HG03159 (cell line): ENCODE results near the gene RERG.

ENCODE experiments used
- ATAC-seq: cut with Tn5 transposase; IDR thresholded peaks from one replicate; pipeline ENCODE4 v1.9.1; 2021; ENCODE audit warnings: mild to moderate bottlenecking, moderate library complexity; ENCODE audit not compliant: unreplicated experiment

The RERG gene

DNA sequence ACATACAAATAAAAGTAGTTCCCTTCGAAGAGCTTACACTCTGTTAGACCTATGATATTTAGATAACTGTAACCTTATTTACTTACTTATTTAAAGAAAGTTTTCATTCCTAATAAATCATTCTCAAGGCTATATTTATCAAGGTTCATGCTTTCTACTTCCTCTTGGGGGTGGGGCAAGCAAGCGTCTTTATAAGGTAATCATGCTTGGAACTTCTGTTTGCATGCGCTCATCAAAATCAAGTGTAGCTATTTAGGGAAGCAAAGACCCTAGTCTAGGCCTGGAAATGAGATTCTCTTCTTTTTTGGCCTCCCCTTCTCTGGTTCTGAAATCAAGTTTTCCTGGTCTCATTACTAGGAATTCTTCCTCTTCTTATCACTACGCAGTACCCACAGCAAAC lies 766 bp downstream of the RERG start:
- no peak for ATAC-seq

DNA sequence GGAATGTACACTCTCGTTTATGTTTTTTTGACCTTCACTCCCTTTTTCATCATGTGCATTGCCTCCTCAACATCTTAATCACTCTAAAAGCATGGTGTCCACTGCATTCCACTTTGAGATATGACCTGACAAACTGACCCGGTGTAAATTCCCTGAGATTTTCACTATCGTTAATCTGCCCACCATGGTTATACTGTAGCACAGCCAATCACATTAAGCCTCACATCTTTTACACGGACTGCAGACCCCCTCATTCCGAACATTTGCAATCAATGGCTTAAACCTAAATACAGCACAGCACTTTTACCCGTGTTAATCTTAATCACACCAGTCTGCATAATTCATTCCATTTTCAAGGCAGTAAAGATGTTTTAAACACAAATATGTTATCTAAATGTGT lies 2.4 kb downstream of the RERG start:
- no peak for ATAC-seq

DNA sequence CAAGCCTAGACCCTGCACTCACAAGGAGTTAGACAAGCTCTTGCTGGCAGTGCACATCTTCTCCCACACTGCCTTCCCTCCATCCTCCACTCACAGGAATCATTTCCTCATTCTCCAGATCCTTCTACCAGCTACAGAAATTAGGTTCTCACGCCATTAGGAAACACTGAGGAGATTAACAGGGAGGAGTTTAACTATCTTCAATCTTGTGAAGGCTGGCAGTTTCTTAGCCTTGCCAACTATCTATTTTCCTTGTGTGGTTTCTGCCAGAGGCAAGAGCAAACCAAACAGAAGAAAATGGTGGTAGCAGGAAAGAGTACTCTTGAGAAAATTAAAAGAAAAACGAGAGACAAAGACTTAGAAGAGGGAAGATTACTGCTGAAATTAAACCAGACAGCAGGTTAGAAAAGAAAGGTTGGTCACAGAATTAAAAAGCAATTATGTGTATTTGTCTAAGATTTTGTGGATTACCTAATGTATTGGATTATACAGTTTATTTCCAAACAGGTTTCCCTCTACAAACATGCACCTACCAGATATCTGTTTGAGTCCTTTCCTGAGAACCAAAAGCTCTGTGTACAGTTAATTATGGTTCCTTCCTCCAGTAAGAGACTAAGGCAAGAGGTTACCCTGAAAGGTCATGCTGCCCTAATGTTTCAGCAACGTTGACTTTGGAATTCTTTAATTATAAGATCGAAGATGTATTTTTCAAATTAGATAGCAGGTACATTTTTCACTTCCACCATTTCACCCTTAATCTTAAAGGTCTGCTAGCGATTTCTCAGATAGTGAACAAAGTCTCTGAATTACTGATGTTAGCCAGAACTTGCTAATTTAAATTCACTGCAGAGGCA lies 5.0 kb downstream of the RERG start:
- ATAC-seq, result no peak

DNA sequence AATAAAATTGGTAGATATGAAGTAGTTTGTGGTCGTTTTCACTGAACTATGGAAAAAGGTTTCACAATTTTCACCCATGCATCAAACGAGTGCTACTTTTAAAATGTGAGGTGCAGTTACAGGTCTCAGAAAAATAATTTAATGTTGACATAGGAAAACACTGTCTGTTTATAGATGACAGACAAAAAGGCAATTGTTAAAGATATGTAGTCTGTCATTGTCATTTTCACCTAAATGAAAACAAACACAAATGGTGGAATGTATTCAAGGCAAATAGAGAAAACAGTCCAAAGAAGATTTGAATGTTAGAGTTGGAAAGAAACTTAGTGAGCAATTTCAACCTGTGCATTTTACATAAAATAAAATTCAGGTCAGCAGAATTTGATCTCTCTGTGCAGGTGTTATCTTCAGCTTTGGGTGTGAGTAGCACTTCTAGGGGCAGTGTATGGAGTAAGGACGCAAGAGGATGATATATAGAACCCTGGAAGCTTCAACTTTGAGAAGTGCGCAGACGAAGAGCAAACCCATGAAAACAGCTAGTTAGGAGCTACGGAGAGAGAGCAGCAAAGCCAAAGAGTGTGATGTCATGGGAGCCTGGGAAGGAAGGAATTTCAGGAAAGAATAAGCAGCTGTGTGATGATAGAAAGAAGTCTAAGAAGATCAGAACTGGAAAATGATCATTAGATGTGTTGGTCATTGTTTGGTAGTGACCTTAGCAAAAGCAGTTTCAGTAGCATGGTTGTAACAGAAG lies 6.2 kb downstream of the RERG start:
- no peak for ATAC-seq

DNA sequence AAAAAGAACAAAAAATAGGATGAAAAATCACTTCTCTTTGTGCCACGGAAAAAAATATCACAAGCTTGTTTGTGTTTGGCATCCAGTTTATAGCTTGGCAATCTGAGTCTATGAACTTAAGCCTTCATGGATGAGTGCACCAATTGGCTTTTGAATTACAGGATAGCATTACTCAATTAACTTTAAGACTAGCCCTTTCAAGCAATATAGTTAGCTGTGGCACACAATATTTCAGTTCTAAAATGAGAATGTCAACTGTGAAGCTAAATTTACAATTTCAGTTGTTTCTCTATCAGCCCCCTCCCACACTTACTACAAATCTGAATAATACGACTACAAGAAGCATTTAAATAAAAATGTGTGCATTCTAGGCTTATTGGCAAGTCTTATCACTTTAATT lies 8.3 kb downstream of the RERG start:
- ATAC-seq, result no peak

DNA sequence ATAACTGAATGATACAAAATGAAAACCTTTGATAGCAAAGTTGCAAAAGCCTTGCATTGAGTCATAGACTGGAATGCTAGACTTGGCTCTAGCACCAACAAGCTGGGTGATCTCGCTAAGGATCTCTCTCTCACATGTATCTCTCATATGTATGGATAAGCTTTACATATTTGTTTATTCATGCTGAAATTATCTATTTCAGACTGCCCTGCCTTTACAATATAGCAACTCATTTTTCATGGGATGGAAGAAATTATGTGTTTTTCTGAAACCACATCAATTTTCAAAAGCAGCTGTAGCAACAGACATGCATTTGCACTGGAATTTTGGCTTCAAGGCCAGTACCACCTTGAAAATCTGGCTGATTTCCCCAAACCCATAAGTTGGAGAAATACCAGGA lies 11.4 kb downstream of the RERG start:
- no peak for ATAC-seq

DNA sequence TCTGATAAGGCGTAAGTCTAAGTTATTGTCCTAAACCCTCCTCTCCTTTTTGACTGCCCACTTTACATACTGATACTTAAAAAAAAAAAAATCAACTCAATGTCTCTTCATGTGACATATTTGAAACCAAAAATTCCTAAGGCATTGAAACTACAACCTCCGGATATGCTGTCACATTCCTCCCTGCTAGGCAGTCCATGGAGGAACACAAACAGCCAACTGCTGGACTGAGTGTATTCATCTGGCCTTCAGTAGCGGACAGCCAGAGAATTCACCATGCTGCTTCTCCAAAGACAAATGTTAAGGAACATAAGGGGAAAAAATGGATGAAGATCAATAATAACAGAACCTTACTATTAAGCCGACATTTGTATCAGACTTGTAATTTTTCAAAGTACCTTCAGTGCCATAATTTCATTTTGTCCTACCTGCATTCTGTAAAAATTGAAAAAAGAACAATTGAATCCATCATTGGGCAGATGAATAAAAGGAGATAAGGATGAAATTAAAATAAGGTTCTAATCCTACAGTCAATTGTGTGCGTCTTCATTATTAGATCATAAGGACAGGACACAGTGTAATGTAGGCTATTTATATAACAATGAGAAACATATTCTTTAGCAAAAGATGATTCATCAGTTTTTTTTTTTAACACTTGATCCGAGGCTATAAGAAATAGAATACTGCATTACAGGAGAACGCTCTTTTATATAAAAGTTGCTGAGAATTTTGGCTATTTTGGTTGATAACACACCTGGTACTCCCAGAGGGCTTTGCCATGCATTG lies 12.2 kb downstream of the RERG start:
- no peak for ATAC-seq

DNA sequence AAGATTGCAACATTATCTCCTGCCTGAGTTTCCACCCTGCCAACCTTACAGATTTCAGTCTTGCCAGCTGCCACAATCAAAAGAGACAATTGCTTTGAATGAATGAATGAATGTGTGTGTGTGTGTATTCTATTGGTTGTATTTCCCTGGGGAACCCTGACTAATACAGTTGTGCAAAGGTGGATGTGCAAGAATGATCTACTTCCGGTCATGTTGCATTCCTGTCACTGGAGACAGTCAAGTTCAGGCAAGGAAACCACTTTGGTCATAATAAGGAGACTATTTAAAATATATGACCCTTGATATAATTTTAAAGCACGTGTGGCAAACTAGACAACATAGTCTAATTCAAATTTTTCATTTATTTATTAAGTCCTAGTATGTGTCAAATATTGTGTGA lies 13.1 kb downstream of the RERG start:
- no peak for ATAC-seq

DNA sequence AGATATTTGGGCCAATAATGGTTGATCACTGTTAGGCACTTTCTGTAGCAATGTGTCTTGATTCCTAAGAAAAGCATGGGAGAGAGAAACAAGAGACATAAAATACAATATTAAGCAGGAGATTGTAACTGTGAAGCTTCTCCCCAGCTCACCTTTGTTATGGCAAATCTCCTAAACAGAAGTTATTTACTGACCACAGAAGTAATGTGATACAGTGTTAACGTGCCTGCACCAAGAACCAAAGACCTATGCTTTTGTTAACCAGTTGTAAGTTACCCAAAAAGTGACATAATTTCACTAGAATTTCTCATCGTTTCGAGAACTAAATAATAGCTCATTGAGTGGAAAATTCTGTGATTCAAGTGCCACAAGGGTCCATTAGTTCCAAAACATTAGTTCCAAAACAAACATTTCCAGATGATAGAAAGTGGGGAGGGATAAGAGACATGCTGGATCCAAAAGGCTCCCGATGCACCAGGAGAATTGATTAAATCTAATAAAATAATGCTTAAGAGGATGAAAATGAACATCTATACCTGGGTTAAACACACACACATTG lies 14.3 kb downstream of the RERG start:
- no peak for ATAC-seq

DNA sequence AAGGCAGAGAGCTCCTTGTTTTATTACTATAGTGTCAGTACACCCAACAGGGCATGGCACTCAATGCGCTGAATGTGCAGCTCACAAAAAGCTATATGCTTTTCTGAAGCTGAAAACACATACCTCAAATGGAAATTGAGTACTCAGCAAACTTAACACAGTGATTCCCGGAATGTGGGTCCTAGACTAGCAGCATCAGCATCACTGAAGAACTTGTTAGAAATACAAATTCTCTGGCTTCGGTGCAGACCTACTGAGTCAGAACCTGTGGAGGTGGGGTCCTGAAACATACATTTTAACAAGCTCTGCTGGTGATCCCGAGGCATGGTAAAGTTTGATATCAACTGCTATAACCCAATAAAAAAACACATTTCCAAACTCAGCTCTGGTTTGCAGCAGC lies 14.9 kb downstream of the RERG start:
- ATAC-seq, result no peak

DNA sequence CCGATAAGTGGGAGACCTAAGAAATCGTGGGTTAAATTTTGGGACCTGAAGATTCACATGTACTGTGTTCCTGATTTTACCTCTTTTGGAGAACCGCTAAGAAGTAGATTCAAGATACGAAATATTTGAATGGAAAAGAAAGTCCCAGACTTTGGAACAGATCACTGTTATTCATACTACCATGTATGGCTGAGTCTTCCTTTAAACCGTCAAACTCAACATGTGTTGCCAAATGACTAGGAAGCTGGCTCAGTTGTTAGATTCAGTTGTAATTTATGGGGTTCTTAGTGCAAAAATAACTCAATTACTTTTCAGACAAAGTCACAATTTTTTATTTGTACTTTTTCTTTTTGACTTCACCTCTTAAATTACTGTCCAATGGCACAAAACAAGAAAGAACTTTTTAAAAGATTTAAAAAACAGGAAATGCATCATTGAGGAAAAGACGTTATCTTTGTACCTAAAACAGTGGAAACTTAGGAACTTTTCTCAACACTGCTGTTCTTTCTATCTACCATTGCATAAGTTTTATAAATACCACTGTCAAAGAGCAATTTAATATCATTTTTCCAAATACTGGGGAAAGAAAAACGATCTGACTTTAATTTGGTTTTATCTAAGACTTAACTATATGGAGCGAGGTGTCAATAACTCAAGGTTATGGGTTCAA lies 15.7 kb downstream of the RERG start:
- ATAC-seq, result no peak

DNA sequence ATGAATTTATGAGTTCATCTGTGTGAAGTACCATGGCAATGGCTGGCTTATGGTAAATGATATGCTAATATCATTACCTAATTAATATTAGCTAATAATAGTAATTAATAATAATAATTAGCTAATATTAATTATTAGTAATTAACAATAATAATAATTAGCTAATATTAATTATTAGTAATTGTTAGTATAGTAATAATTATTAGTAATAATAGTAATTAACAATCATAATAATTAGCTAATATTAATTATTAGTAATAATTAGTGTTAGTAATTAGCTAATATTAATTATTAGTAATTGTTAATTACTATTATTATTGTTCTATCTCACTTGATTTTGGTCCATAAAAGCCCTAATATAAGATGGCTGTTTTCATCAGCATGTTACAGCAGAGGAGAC lies 19.8 kb downstream of the RERG start:
- no peak for ATAC-seq

DNA sequence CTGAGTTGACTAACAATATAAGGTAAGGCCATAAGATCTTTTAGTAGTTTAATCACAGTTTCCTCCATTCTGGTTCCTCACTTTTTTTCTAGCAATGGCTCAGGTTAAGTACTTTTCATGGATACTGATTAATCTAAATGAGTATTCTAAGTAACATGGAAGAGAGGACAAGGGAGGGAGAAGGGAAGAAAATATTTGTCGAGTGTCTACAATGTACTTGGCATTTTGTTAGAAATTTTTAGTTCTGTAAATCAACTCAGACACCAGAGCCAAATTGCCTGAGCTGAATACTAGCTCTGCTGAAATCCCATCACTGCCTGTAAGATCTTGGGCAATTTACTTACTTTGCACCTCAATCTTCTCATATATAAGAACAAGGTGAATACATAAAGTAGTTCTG lies 20.2 kb downstream of the RERG start:
- no peak for ATAC-seq

DNA sequence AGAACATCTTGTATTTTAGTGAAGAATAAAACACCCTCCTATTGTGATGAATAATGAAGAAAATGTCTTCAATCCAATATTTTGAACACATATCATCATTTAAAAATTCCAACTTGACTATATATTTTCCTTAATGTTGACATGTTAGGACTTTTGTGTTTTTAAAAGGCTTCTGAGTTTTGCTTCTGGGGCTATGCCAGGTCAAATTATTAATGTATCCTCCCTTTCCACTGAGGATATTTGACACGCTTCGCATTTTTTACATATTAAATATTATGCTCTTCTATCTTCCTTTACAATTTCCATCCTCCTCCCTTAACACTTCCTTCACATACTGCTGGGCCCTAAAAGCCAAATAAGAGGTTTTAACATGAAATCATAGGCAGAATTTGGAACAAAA lies 20.6 kb downstream of the RERG start:
- no peak for ATAC-seq

DNA sequence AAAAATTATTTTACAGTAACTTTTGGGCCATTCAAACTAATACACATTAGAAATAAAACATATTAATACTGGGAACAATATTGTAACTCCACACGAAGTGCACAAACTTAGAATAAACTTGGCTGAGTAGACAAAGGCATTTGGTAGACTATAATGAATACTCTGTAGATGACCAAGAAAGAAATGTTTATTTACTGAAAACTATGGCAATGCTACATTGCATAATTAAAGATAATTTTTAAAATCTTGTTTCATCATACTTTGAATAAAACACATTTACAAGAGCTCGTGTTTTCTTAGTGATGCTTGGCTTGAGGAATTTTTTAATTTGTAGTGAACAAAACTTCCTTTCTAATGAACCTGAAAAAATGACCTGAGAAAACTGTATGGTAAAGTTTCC lies 21.3 kb downstream of the RERG start:
- no peak for ATAC-seq

DNA sequence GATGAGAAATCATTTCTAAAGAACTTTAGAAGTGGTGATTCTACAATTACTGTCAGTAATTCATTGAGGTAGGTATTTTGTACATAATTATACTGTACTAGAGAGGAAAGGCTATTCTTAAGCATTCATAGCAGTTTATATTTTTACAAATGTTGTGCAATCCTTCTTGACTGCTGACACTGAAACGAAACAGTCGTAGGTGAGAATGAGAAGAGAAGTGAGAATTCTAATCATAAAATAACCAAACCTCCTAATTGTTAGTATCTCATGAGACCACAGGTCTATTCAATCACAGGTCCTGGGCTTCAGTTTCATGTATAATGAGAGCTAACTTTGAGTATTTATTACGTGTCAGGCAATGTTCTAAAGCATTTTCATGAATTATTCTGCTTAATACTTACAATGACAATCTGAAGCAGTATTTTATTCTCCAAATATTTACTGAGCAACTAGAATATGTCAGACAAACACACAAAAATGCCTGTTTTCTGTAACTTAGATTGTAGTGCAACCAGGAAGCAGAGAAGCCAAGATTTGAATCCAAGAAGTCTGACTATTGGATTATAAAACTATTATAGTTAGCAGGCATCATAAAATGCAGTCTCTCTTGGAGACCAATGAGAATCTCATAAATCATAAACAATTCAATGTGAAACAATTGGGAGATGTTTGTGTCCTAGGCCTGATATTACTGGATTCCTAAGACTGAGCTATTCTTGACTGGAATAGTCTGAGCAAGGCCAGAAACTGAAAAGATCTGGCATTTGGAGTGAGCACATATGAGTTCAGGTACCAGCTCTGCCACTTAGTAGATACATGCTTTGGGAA lies 24.3 kb downstream of the RERG start:
- no peak for ATAC-seq

DNA sequence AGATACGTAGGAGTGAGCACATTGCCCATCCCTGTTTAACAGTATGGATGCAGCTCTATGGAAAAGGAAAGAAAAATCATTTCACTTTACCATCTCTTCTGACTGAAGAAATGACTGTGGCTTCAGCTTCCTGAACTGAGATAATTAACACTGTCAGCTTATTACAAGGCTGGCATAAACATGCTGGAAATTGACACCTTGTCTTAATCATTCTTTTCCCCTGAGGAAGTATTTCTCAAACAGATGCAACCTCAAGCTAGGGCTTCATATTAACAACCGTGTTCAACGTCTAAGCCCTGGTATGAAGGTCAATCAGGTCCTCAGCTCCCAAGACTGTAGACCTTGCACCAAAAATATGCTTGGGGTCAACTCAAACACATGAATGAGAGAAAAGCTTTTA lies 25.0 kb downstream of the RERG start:
- no peak for ATAC-seq

DNA sequence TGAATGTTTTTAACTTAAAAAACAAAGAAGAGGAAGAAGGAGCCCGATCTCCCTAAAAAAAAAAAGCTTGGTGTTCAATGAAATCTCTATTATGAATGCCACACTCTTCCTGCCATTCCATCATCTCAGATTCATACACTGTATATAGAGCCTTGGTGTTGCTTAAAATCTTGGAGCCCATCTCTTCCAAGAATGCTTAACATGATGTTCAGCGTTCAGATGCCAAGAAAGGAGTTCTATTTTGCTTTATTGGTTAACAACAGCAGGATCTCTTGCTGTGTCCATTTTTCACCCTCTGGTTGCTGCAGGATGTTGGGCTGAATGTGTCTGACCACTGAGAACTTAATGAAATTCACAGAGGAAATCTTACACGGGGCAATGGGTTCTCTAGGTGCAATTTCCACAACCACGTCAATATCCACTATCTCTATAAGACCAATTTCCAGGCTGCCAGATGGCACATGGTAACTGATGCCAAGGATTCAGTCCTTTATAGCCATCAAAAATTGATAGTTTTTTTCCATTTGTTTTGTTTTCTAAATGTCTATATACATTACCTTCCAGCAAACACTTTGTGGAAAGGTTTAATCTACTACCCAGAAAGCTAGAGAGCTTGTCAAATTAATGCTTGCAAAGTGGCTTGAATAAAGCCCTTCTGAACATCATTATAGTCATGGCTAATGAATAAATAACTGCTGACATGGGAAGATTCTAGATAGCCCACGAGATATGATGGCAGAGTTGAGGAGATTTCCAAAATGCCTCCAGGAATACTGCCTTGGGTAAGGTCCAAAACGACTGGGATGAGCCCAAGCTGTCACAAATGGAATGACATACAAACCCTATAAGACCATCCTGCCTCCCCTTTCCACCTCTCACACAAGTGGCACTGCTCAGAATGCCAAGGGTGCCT lies 26.5 kb downstream of the RERG start:
- no peak for ATAC-seq

DNA sequence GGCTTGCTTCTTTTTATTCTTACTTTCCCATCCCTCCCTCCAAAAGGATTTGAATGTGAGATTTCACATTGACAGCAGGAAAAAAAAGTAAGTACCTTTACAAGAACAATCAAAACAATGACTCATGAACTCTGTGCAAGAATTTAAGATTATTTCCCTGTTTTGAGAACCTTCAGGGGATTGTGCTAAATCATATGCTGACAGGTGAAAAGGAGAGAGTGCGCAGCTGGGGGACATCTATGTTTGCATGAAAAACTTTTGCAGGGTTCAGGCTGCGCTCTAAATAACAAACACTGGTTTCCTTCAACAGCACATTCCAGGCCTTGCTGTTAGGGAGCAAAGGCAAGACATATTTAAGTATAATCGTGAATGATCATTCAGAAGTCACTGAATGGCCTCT lies 27.3 kb downstream of the RERG start:
- ATAC-seq, result no peak
